HFF-Myc (cell line): ENCODE data around the gene PPM1J.

ENCODE experiments used
- DNase-seq: peaks from one replicate; pipeline ENCODE4 v3.0.0-alpha.2; 2011; ENCODE audit warnings: low read depth; ENCODE audit errors: extremely low read depth
- H3K4me3 ChIP-seq: replicated peaks from 2 replicates; pipeline ENCODE4 v1.5.1; 2011; ENCODE audit warnings: low read depth, mild to moderate bottlenecking, control low read depth, low read length
- CTCF ChIP-seq: IDR thresholded peaks from 2 replicates; pipeline ENCODE4 v1.5.1; 2012; ENCODE audit warnings: mild to moderate bottlenecking, low read depth, low read length, control low read depth; ENCODE audit errors: missing control alignments

Gene PPM1J

GRCh38 chr1:112710159-112710558 is 5.0 kb downstream of the PPM1J start:
- no peak overlapping the region for H3K4me3 ChIP-seq

GRCh38 chr1:112708489-112708888 is 6.6 kb downstream of the PPM1J start:
- no peak for DNase-seq
- TF ChIP-seq CTCF: no peak
- H3K4me3 ChIP-seq: no peak overlapping the region

More at GRCh38 chr1:112710159-112710558, 5.0 kb downstream of the PPM1J start:
- DNase-seq: no peak
- no peak for TF ChIP-seq CTCF

- no peak overlapping the region for H3K4me3 ChIP-seq
- TF ChIP-seq CTCF: no peak
- no peak for DNase-seq
Measured at GRCh38 chr1:112708002-112708448, 7.1 kb downstream of the PPM1J start.

- peak; percentile 56 for DNase-seq
- H3K4me3 ChIP-seq: peak overlapping the region; percentile 89
- peak; percentile 89 for TF ChIP-seq CTCF
Measured at GRCh38 chr1:112707221-112708001, 7.7 kb downstream of the PPM1J start.

- no peak for DNase-seq
Measured at GRCh38 chr1:112706505-112707220, 8.5 kb downstream of the PPM1J start, which contains the start of gene RHOC. Gene RHOC (minus strand): TSS chr1:112707127. CDS start chr1:112703799, 3,328 bp downstream.

More at GRCh38 chr1:112706505-112707220, 8.5 kb downstream of the PPM1J start, which contains the start of gene RHOC:
- TF ChIP-seq CTCF: no peak
- peak within 1 kb of the TSS; percentile 89 for H3K4me3 ChIP-seq
